ENCODE data around the gene LRRC18.

GRCh38 chr10:48901319-48901718 is 38.3 kb downstream of the LRRC18 start:
- TF ChIP-seq USF2 (CRISPR knock-in tag; IDR thresholded peaks at IDR 0.05) = no peak
- TF ChIP-seq CEBPZ (IDR thresholded peaks at IDR 0.05; ENCODE audit: borderline replicate concordance, low read depth, low read length) = no peak

Measured in K562 (cell line).